ENCODE results near the gene AIF1L.

Gene AIF1L

DNA sequence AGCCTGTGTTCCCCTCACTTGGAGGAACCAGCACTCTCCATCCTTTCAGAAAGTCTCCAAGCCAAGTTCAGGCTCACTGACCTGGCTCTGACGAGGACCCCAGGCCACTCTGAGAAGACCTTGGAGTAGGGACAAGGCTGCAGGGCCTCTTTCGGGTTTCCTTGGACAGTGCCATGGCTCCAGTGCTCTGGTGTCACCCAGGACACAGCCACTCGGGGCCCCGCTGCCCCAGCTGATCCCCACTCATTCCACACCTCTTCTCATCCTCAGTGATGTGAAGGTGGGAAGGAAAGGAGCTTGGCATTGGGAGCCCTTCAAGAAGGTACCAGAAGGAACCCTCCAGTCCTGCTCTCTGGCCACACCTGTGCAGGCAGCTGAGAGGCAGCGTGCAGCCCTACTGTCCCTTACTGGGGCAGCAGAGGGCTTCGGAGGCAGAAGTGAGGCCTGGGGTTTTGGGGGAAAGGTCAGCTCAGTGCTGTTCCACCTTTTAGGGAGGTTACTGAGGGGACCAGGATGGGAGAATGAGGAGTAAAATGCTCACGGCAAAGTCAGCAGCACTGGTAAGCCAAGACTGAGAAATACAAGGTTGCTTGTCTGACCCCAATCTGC is 24.4 kb downstream of the AIF1L start:
- Histone ChIP-seq H3K9ac (ENCODE audit: low read length) (no peak overlapping the region), H3K79me2 (ENCODE audit: low read length) (peaks cover 3% of the 10 kb centered on the region), H3K4me2 (ENCODE audit: low read depth, low read length) (no peak overlapping the region), H3K4me1 (ENCODE audit: low read length) (no peaks in the 10 kb centered on the region), H3K27ac (ENCODE audit: low read length) (no peak overlapping the region), H3K9me2 (replicated peaks; ENCODE audit: insufficient read depth, low read length) (no peaks in the 10 kb centered on the region), H3F3A (ENCODE audit: insufficient read depth, low read length) (no peaks in the 10 kb centered on the region), H3K9me3 (replicated peaks; ENCODE audit: insufficient read depth, low read length) (no peaks in the 10 kb centered on the region), H4K20me1 (ENCODE audit: insufficient read depth, low read length) (no peaks in the 10 kb centered on the region), H3K4me3 (ENCODE audit: low read length) (no peak overlapping the region), H2AFZ (ENCODE audit: low read length) (no peak overlapping the region), H3K36me3 (replicated peaks; ENCODE audit: insufficient read depth, low read length) (no peaks in the 10 kb centered on the region), H3K27me3 (replicated peaks; ENCODE audit: insufficient read depth, low read length) (peaks cover 53% of the 10 kb centered on the region)
- no peak for TF ChIP-seq EZH2 (optimal IDR thresholded peaks at IDR 0.05; ENCODE audit: low read depth, low read length)
- TF ChIP-seq, protein P1, sequence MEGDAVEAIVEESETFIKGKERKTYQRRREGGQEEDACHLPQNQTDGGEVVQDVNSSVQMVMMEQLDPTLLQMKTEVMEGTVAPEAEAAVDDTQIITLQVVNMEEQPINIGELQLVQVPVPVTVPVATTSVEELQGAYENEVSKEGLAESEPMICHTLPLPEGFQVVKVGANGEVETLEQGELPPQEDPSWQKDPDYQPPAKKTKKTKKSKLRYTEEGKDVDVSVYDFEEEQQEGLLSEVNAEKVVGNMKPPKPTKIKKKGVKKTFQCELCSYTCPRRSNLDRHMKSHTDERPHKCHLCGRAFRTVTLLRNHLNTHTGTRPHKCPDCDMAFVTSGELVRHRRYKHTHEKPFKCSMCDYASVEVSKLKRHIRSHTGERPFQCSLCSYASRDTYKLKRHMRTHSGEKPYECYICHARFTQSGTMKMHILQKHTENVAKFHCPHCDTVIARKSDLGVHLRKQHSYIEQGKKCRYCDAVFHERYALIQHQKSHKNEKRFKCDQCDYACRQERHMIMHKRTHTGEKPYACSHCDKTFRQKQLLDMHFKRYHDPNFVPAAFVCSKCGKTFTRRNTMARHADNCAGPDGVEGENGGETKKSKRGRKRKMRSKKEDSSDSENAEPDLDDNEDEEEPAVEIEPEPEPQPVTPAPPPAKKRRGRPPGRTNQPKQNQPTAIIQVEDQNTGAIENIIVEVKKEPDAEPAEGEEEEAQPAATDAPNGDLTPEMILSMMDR (IDR thresholded peaks at IDR 0.05; ENCODE audit: low read length), result no peak
- TF ChIP-seq EZH2phosphoT487 (IDR thresholded peaks at IDR 0.05; ENCODE audit: low read length), result no peak
- DNase-seq, result no peak

DNA sequence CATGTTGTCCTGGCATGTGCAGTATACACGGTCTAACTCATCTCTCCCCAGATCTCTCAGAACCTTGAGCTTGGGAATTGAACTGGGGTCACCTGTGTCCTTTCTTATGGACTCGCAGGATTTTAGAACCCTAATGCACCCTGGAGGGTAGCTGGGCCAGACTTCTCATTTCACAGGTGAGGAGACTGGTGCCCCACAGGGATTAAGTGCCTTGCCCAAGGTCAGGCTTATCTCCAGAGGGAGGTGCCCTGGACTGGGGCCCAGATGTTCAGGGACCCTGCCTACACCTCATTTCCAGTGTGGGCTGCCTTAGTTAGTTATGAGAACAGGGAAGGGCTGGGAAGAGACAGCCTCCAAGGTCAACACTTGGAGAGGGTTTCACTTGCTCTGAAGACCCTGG is 25.0 kb downstream of the AIF1L start:
- no peak overlapping the region for H2AFZ ChIP-seq (ENCODE audit: low read length)
- DNase-seq, result no peak
- H3K4me2 ChIP-seq (ENCODE audit: low read depth, low read length), result no peak overlapping the region

DNA sequence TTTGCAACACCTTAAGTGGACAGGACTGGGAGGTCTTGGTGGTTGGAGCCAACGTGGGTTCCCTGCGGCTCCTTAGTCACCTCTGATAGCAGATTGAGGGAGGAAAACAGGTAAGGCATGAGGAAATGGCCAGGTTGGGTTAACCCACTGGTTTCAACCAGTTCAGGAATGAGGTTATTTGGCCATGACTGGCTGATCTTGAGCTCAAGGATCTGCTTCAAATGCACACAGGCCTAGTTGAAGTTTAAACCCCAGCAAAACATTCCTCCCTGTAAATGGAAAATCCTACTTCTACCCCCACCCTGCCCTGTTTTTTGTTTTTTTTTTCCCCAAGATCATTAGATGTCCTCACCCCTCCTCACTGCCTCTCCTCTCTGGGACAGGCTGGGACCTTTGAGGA is 25.8 kb downstream of the AIF1L start:
- Histone ChIP-seq H2AFZ (ENCODE audit: low read length) (no peak overlapping the region), H3K4me2 (ENCODE audit: low read depth, low read length) (no peak overlapping the region), H3K4me3 (ENCODE audit: low read length) (no peak overlapping the region), H3K27ac (ENCODE audit: low read length) (no peak overlapping the region), H3K9ac (ENCODE audit: low read length) (no peak overlapping the region), H3K9me2 (replicated peaks; ENCODE audit: insufficient read depth, low read length) (no peaks in the 10 kb centered on the region), H4K20me1 (ENCODE audit: insufficient read depth, low read length) (no peaks in the 10 kb centered on the region), H3K79me2 (ENCODE audit: low read length) (peaks cover 17% of the 10 kb centered on the region), H3K9me3 (replicated peaks; ENCODE audit: insufficient read depth, low read length) (no peaks in the 10 kb centered on the region), H3K36me3 (replicated peaks; ENCODE audit: insufficient read depth, low read length) (no peaks in the 10 kb centered on the region), H3K4me1 (ENCODE audit: low read length) (peaks cover 8% of the 10 kb centered on the region; the same call in 1 of the 2 replicates), H3F3A (ENCODE audit: insufficient read depth, low read length) (no peaks in the 10 kb centered on the region), H3K27me3 (replicated peaks; ENCODE audit: insufficient read depth, low read length) (peaks cover 38% of the 10 kb centered on the region)
- no peak for TF ChIP-seq EZH2phosphoT487 (IDR thresholded peaks at IDR 0.05; ENCODE audit: low read length)
- DNase-seq, result no peak

More for the DNA sequence above, 25.0 kb downstream of the AIF1L start:
- Histone ChIP-seq H3K4me3 (ENCODE audit: low read length) (no peak overlapping the region), H3K79me2 (ENCODE audit: low read length) (peaks cover 9% of the 10 kb centered on the region), H3K36me3 (replicated peaks; ENCODE audit: insufficient read depth, low read length) (no peaks in the 10 kb centered on the region), H3K27ac (ENCODE audit: low read length) (no peak overlapping the region), H3F3A (ENCODE audit: insufficient read depth, low read length) (no peaks in the 10 kb centered on the region), H3K9me3 (replicated peaks; ENCODE audit: insufficient read depth, low read length) (no peaks in the 10 kb centered on the region), H4K20me1 (ENCODE audit: insufficient read depth, low read length) (no peaks in the 10 kb centered on the region), H3K27me3 (replicated peaks; ENCODE audit: insufficient read depth, low read length) (peaks cover 46% of the 10 kb centered on the region), H3K9ac (ENCODE audit: low read length) (no peak overlapping the region), H3K4me1 (ENCODE audit: low read length) (0 out of 2 replicates have a peak, but pooled peaks cover 4% of the 10 kb centered on the region), H3K9me2 (replicated peaks; ENCODE audit: insufficient read depth, low read length) (no peaks in the 10 kb centered on the region)
- TF ChIP-seq EZH2phosphoT487 (IDR thresholded peaks at IDR 0.05; ENCODE audit: low read length), result no peak
- TF ChIP-seq EZH2 (optimal IDR thresholded peaks at IDR 0.05; ENCODE audit: low read depth, low read length), result no peak
- TF ChIP-seq, protein P1 (IDR thresholded peaks at IDR 0.05; ENCODE audit: low read length), result no peak

DNA sequence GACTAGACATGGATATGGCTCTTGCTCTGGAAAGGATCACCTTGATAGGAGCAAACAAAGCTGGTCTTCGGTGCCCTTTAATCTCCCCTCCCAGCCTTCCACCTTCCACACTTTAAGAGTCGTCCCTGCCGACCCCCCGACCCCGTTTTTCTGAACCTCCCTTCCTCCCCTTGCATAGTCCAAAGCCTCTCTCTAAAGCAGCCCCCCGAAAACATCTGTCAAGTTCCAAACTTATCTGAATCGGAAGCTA is 28.6 kb downstream of the AIF1L start:
- Histone ChIP-seq H3F3A (ENCODE audit: insufficient read depth, low read length) (no peaks in the 10 kb centered on the region), H3K27ac (ENCODE audit: low read length) (peak overlapping the region; percentile 60; the same call in 1 of the 2 replicates), H3K36me3 (replicated peaks; ENCODE audit: insufficient read depth, low read length) (peaks cover 11% of the 10 kb centered on the region; the same call in 1 of the 2 replicates), H2AFZ (ENCODE audit: low read length) (peak overlapping the region; percentile 96), H3K9me2 (replicated peaks; ENCODE audit: insufficient read depth, low read length) (no peaks in the 10 kb centered on the region), H4K20me1 (ENCODE audit: insufficient read depth, low read length) (no peaks in the 10 kb centered on the region), H3K9me3 (replicated peaks; ENCODE audit: insufficient read depth, low read length) (no peaks in the 10 kb centered on the region), H3K4me3 (ENCODE audit: low read length) (peak overlapping the region; percentile 88), H3K27me3 (replicated peaks; ENCODE audit: insufficient read depth, low read length) (peaks cover 10% of the 10 kb centered on the region), H3K4me1 (ENCODE audit: low read length) (peaks cover 8% of the 10 kb centered on the region; the same call in 1 of the 2 replicates), H3K4me2 (ENCODE audit: low read depth, low read length) (peak overlapping the region; percentile 98), H3K9ac (ENCODE audit: low read length) (peak overlapping the region; percentile 96), H3K79me2 (ENCODE audit: low read length) (peaks cover 37% of the 10 kb centered on the region)
- TF ChIP-seq EZH2 (optimal IDR thresholded peaks at IDR 0.05; ENCODE audit: low read depth, low read length), result no peak
- TF ChIP-seq, protein P1 (IDR thresholded peaks at IDR 0.05; ENCODE audit: low read length), result no peak
- TF ChIP-seq EZH2phosphoT487 (IDR thresholded peaks at IDR 0.05; ENCODE audit: low read length), result no peak
- no peak for DNase-seq

Measured in MM.1S (cell line).